ENCODE results near the gene CDCA7L.

DNA sequence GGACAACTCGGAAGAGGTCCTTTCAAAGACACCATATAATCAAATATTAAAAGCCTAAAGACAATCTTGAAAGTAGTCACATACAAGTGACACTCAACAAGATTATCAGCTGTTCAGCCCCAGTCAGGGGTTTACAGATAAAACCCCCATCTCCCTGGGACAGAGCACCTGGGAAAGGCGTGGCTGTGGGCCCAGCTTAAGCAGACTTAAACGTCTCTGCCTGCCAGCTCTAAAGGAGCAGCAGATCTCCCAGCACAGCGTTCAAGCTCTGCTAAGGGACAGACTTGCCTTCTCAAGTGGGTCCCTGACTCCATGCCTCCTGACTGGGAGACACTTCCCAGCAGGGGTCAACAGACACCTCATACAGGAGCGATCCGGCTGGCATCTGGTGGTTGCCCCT is 18.0 kb downstream of the CDCA7L start:
- TF ChIP-seq ZNF174 (tag by site-specific recombination; IDR thresholded peaks at IDR 0.05) (no peak), ZNF335 (tag by site-specific recombination; conservative IDR thresholded peaks at IDR 0.05) (no peak), OVOL3 (tag by site-specific recombination; IDR thresholded peaks at IDR 0.05) (no peak), PRDM1 (tag by site-specific recombination; IDR thresholded peaks at IDR 0.05) (no peak), ZNF549 (tag by site-specific recombination; IDR thresholded peaks at IDR 0.05) (no peak), BCL11A (tag by site-specific recombination; IDR thresholded peaks at IDR 0.05; ENCODE audit: low read depth) (no peak), KLF1 (tag by site-specific recombination; IDR thresholded peaks at IDR 0.05) (no peak), ZNF654 (tag by site-specific recombination; IDR thresholded peaks at IDR 0.05; ENCODE audit: low read depth) (no peak), ZNF560 (tag by site-specific recombination; IDR thresholded peaks at IDR 0.05; ENCODE audit: borderline replicate concordance) (no peak)
- TF ChIP-seq, protein P1, sequence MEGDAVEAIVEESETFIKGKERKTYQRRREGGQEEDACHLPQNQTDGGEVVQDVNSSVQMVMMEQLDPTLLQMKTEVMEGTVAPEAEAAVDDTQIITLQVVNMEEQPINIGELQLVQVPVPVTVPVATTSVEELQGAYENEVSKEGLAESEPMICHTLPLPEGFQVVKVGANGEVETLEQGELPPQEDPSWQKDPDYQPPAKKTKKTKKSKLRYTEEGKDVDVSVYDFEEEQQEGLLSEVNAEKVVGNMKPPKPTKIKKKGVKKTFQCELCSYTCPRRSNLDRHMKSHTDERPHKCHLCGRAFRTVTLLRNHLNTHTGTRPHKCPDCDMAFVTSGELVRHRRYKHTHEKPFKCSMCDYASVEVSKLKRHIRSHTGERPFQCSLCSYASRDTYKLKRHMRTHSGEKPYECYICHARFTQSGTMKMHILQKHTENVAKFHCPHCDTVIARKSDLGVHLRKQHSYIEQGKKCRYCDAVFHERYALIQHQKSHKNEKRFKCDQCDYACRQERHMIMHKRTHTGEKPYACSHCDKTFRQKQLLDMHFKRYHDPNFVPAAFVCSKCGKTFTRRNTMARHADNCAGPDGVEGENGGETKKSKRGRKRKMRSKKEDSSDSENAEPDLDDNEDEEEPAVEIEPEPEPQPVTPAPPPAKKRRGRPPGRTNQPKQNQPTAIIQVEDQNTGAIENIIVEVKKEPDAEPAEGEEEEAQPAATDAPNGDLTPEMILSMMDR (tag by site-specific recombination; IDR thresholded peaks at IDR 0.05) = no peak
- TF ChIP-seq, protein P2, sequence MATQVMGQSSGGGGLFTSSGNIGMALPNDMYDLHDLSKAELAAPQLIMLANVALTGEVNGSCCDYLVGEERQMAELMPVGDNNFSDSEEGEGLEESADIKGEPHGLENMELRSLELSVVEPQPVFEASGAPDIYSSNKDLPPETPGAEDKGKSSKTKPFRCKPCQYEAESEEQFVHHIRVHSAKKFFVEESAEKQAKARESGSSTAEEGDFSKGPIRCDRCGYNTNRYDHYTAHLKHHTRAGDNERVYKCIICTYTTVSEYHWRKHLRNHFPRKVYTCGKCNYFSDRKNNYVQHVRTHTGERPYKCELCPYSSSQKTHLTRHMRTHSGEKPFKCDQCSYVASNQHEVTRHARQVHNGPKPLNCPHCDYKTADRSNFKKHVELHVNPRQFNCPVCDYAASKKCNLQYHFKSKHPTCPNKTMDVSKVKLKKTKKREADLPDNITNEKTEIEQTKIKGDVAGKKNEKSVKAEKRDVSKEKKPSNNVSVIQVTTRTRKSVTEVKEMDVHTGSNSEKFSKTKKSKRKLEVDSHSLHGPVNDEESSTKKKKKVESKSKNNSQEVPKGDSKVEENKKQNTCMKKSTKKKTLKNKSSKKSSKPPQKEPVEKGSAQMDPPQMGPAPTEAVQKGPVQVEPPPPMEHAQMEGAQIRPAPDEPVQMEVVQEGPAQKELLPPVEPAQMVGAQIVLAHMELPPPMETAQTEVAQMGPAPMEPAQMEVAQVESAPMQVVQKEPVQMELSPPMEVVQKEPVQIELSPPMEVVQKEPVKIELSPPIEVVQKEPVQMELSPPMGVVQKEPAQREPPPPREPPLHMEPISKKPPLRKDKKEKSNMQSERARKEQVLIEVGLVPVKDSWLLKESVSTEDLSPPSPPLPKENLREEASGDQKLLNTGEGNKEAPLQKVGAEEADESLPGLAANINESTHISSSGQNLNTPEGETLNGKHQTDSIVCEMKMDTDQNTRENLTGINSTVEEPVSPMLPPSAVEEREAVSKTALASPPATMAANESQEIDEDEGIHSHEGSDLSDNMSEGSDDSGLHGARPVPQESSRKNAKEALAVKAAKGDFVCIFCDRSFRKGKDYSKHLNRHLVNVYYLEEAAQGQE (tag by site-specific recombination; IDR thresholded peaks at IDR 0.05) = no peak
- TF ChIP-seq, protein P3, sequence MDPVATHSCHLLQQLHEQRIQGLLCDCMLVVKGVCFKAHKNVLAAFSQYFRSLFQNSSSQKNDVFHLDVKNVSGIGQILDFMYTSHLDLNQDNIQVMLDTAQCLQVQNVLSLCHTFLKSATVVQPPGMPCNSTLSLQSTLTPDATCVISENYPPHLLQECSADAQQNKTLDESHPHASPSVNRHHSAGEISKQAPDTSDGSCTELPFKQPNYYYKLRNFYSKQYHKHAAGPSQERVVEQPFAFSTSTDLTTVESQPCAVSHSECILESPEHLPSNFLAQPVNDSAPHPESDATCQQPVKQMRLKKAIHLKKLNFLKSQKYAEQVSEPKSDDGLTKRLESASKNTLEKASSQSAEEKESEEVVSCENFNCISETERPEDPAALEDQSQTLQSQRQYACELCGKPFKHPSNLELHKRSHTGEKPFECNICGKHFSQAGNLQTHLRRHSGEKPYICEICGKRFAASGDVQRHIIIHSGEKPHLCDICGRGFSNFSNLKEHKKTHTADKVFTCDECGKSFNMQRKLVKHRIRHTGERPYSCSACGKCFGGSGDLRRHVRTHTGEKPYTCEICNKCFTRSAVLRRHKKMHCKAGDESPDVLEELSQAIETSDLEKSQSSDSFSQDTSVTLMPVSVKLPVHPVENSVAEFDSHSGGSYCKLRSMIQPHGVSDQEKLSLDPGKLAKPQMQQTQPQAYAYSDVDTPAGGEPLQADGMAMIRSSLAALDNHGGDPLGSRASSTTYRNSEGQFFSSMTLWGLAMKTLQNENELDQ (tag by site-specific recombination; IDR thresholded peaks at IDR 0.05; ENCODE audit: low read depth) = no peak
